GM18499 (cell line): ENCODE data around the gene ITIH1.

Experiments used
- ATAC-seq: cut with Tn5 transposase; IDR thresholded peaks from one replicate; pipeline ENCODE4 v1.9.1; 2021; ENCODE audit warnings: moderate number of reproducible peaks; ENCODE audit not compliant: insufficient read depth, unreplicated experiment

The ITIH1 gene

GRCh38 chr3:52787672-52788625 is 10.6 kb downstream of the ITIH1 start:
- no peak for ATAC-seq

- no peak for ATAC-seq
Measured at GRCh38 chr3:52788890-52789745, 11.7 kb downstream of the ITIH1 start.

GRCh38 chr3:52789746-52790040 is 12.3 kb downstream of the ITIH1 start:
- ATAC-seq: no peak

DNA sequence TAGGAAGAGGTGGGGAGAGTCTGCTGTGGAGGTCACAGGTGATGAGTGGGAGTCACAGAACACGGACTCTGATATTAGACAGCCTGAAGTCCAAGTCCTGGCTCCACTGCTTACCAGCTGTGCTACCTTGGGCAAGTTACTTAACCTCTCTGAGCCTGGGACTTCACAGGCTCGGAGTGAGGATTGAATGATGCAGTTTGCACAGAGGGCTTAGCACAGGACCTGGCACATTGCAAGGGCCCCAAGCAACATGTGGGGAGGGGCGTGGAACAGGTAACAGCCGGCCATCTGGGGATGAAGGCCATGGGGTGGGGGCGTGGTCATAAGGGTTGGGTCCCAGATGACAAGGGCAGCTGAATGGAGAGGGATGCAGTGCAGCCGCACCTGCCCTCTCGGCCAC is 12.9 kb downstream of the ITIH1 start:
- ATAC-seq: no peak

DNA sequence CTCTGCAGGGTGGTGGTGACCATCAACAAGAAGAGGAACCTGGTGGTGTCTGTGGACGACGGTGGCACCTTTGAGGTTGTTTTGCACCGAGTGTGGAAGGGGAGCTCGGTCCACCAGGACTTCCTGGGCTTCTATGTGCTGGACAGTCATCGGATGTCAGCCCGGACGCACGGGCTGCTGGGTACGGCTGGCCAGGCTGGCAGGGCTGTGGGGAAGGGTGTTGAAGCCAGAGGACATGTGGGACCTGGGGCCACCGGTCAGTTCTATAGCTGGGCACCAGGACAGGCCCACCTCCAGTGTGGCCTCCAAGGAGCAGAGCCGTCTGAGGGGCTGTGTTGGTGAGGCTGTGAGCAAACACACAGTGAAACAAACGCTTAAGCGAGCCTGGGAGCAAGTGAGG is 13.3 kb downstream of the ITIH1 start:
- ATAC-seq: no peak

DNA sequence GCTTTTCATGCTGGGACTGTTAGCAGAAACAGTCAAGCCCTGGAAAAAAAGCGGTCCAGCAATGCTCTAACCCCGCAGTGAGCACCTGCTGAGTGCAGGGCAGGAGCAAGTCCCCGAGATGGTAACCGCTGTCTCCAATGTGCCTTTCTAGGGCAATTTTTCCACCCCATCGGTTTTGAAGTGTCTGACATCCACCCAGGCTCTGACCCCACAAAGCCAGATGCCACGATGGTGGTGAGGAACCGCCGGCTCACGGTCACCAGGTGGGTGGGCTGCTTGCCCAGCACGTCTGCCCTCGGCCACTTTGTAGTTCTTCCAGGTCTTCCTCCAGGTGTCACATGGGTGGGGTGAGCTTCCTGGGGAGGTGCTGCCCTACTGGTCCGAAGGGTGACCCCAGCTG is 14.0 kb downstream of the ITIH1 start:
- no peak for ATAC-seq

DNA sequence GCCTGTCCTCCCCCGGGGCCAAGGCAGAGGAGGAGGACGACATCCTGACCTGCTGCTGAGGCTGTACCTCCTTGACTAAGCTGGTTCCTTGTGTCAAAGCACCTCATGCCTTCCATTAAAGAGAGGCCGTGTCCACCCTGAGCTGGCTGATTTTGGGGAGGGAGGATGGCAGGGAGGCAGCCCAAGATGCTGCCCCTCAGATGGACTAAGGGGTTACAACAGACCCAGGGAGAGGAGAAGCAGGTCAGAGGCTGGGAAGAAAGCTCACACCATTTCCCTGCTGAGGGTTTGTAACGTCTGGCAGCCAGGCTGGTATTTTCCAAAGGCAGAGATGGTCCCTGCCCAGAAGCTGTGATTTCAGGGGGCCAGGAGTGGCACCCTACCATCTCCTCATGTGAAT is 14.5 kb downstream of the ITIH1 start:
- ATAC-seq: no peak

DNA sequence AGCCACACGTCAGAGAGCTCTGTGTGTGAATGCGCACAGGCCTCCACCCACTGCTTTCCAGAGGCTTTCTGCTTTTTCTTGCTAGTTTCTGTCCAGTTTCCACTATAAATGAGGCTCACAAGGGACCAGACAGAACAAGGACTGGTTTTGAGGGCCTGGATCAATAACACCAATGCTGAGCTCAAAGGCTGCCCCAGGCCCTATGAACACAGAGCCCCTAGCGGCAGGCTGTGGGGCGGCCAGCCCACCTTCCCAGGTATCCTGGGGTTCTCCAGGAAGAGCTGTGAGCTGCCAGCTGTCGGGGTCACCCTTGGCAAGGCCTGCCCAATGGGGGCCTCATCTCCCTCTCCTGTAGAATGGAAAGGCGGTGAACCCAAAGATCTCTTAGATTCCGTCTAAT is 15.0 kb downstream of the ITIH1 start:
- no peak for ATAC-seq

DNA sequence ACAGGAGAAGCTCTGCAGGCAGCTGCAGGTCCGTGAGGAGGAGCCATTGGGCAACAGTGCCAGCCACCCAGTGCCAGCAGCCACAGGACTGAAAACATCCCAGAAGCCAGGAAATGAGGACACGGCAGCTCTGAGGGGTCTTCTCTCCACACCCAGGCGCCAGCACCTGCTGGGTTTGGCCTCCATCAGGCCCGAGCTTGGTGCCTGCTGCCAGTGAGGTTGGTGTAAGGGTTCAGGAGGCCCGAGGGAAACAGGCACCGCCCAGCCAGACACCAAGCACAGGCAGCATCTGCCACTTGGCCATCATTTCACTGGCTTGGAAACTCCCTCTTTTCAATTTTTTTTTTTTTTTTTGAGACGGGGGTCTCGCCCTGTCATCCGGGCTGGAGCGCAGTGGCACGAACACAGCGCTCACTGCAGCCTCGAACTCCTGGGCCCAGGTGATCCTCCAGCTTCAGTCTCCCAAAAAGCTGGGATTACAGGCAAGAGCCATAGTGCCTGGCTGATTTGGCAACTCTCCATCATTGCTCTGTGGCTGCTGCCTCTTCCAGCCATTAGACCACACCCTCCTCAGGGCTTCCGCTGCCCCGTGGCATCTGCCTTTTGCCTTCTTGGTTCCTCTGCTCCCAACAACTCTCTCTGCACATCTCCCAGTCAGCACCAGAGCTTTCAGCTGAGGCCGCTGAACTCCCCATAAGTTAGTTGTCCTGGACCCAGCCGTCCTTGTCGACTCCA is 15.7 kb downstream of the ITIH1 start:
- ATAC-seq: no peak

- ATAC-seq: no peak
Measured at GRCh38 chr3:52793702-52794611, 16.6 kb downstream of the ITIH1 start.

DNA sequence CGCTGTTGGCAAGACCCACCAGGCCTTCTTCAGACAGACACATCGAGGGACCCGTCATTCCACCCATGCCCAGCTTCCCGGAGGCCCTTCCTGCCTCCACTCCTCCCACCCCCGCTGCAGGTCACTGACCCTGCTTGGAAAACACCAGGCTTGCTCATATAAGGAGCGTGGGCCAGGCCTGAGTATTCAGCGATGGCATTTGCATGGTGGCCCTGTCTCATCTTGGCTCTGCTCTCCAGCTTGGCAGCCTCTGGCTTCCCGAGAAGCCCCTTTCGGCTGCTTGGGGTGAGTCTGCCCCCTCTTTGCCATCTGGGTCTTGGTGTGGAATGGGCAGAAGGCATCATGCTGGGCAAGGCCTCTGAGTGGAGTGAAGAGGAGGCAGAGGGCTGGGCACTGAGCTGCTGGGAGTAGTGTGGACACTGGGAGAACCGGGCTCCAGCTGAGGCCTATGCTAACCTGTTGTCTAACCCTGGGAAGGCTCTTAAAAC is 17.3 kb downstream of the ITIH1 start, which contains the start of gene ITIH3:
ITIH3 (plus strand) TSS at position 185 of the 488 bp plus-strand sequence; CDS start at position 193, 8 bp downstream.
- ATAC-seq: no peak

DNA sequence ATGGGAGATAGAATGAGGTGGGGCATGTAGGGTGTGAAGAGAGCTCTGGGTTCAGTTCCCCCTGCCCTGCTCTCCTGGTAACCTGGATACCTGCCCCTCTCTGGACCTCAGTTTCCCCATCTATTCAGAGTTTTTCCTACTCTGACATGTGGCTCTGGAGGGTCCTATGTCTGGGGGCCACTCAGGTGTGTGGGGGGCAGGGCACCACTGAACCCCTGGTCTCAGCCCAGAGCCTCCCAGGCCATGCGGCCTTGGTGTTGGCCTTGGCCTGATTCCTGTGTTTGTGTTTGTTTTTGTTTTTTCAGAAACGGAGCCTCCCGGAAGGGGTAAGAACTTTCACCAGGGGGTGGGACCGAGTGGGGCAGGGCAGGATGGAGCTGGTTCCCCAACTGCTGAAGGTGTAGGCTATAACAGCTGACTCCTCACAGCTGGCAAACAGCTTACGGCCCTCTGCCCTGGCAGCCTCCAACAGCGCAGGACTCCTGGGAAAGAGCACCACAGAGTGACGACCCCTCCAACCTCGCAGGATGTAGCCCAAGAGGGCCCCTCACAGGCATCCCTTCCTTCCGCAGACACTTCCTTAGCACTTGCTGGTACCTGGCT is 18.0 kb downstream of the ITIH1 start:
- ATAC-seq: no peak

- no peak for ATAC-seq
Measured at GRCh38 chr3:52796411-52796810, 19.0 kb downstream of the ITIH1 start.

- ATAC-seq: no peak
Measured at GRCh38 chr3:52798376-52798977, 21.1 kb downstream of the ITIH1 start.

DNA sequence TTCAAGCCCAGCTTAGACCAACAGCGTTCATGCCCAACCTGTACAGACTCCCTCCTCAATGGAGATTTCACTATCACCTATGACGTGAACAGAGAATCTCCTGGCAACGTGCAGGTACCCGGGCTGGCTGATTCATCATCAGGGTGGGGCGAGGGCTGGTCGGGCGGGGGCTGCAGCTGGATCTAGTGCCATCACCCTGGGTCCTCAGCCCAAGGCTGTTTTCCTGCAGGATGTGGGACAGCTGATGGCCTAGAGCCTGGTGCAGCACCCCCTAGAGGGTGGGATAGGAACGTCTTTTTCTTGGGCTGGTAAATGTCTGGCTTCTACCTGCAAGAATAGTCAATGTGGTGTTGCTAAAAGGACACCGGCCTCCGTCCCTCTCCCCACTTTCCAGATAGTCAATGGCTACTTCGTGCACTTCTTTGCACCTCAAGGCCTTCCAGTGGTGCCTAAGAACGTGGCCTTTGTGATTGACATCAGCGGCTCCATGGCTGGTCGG is 21.6 kb downstream of the ITIH1 start:
- no peak for ATAC-seq

GRCh38 chr3:52800079-52800478 is 22.7 kb downstream of the ITIH1 start:
- no peak for ATAC-seq

GRCh38 chr3:52801839-52802238 is 24.4 kb downstream of the ITIH1 start:
- no peak for ATAC-seq

DNA sequence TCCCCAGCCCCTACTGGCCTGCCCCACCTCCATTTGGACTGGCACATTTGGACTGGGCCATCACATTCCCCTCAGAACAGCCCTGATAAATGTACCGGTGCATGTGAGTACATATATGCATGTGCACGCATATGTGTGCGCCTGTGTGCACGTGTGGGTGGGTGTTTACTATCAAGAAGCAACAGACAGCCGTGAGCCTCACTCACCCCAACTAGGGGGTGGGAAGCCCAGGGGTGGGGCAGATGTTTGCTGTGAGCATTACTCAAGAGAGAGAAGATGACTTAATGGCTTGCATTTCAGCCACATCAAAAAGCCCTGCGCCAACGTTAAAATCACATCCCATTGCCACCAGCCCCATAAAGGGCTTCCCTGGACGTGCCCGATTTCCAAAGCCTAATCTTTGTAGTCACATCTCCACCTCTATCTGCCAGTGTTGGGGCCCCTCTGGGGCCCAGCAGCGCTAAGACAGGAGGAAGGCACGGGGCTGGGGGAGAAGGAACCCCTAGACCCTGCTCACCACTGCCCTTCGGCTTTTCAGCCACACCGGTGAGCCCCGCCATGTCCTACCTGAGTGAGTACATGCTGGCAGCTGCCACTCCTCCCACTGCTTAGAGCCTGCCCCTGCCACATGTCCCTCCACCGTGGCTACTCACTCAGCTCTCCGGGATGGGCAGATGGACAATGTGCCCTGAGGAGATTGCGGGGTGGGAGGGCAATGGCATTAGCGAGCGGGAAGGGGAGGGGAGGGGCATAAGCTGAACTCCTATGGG is 28.1 kb downstream of the ITIH1 start:
- no peak for ATAC-seq
